ENCODE measurements around the gene ARSD. TPM values are rescaled to one million over a fixed set of nuclear protein-coding genes. Genes with fewer than 3 reads are reported as not detected.

The ARSD gene
- total and polyA plus RNA-seq, 2 of the 8 experiments (the other 6 are each of a cell fraction or from before 2014, with no cell fraction given) = 1.8 to 3.2 TPM

DNA sequence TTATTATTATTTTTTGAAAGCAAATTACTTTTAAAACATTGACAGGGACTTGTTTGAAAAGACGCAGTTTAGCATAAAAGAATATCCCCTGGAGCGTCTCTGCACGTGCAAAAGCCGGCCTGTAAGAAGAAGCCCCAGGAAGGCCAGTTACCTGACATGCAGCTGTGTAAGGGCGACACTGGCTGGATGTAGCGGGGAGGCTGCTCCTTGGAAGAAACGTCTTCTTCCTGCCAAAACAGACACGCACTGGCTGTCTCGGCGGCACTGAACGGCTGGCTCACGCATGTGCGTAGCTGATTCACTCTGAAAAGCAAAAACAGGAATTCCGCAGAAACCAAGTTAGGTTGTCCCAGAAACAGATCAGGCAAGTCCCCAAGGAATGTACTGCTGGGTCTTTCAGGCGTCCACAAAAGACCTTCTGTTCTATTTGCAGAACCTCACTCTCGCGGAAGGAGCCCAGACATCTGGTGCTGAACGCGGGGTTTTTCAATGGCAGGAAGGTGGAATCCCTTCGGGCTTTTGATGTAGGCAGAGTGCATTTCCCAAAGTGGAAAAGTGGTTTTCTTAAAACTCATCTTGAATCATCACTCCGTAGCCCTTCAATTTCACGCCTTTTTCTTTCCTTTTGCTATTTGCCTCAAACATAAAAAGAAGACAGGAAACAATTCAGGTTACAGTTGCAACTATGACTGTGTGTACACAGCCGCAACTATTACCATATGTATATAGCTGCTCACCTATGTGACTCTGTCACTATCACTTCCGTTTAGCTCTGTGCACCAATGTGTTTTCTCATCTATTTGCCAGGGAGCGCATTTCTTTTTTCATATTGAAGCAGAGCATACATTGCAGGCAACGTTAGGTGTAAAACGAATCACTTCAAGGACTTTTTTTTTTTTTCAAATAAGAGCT is 39.1 kb upstream of the ARSD start:
- H3K23ac ChIP-seq (ENCODE audit: insufficient read length) = no peak overlapping the region
- H2BK20ac ChIP-seq (ENCODE audit: low read length) = no peak overlapping the region
- H4K91ac ChIP-seq (replicated peaks; ENCODE audit: insufficient read length, low read length) = no peak overlapping the region
- FAIRE-seq (no peak), DNase-seq (ENCODE audit: low read depth in 1 of 2, low spot score in 2 of 2) (no peak)
- H3K79me2 ChIP-seq (ENCODE audit: control insufficient read depth in 1 of 2, insufficient read depth in 2 of 2, low read length in 2 of 2) = no peaks in the 10 kb centered on the region
- H3K9me3 ChIP-seq (ENCODE audit: insufficient read depth in 2 of 2, low read depth in 1 of 2, low read length in 1 of 2) = peaks cover 0 to 3% of the 10 kb centered on the region in 2 experiments; a peak in 1 of 4 replicates
- no peak overlapping the region for H2BK5ac ChIP-seq (ENCODE audit: low read depth, low read length)
- no peaks in the 10 kb centered on the region for H3K27me3 ChIP-seq (replicated peaks in 1 of 4; ENCODE audit: control insufficient read depth in 3 of 4, extremely low read depth in 1 of 4, insufficient read depth in 3 of 4, low read length in 3 of 4)
- H2BK12ac ChIP-seq (ENCODE audit: low read depth, low read length) = no peak overlapping the region
- H2BK120ac ChIP-seq (replicated peaks; ENCODE audit: low read depth, low read length) = no peak overlapping the region
- no peak overlapping the region for H4K8ac ChIP-seq (ENCODE audit: extremely low read depth, insufficient read depth, low read length)
- TF ChIP-seq SIX5 (IDR thresholded peaks at IDR 0.05; ENCODE audit: low read depth, low read length) (no peak), KDM5A (IDR thresholded peaks at IDR 0.05; ENCODE audit: low read length) (no peak), CBX5 (IDR thresholded peaks at IDR 0.05; ENCODE audit: low read depth, low read length) (no peak), POU5F1 (IDR thresholded peaks at IDR 0.05; ENCODE audit: low read depth, low read length) (no peak), POLR2AphosphoS5 (IDR thresholded peaks at IDR 0.05; ENCODE audit: low read depth, low read length) (no peak), EP300 (IDR thresholded peaks at IDR 0.05; ENCODE audit: borderline replicate concordance in 1 of 2, low read depth in 2 of 2, low read length in 2 of 2) (no peak)
- no peaks in the 10 kb centered on the region for H3K79me1 ChIP-seq (ENCODE audit: low read depth, low read length)
- no peak overlapping the region for H3K56ac ChIP-seq (replicated peaks; ENCODE audit: insufficient read length, low read depth, low read length)
- H3K36me3 ChIP-seq (ENCODE audit: control insufficient read depth in 2 of 4, insufficient read depth in 4 of 4, low read length in 3 of 4) = no peaks in the 10 kb centered on the region
- no peaks in the 10 kb centered on the region for H4K20me1 ChIP-seq (replicated peaks in 1 of 2; ENCODE audit: control insufficient read depth in 1 of 2, insufficient read depth in 2 of 2, low read length in 2 of 2)
- no peak overlapping the region for H2BK15ac ChIP-seq (ENCODE audit: low read length)
- no peak overlapping the region for H3K4ac ChIP-seq (replicated peaks; ENCODE audit: insufficient read length, low read depth, low read length)
- 83% methylated on average over 26 of the region's 27 CpGs; no CpG with 5 or more reads in 1 of the 2 experiments for WGBS, 2 experiments (ENCODE audit: extremely low coverage in 1 of 2, insufficient coverage in 1 of 2, insufficient read length in 1 of 2, insufficient replicate concordance in 2 of 2, low coverage in 1 of 2, low lambda C conversion rate in 2 of 2, missing lambda C conversion rate in 1 of 2)
- CTCF ChIA-PET (ENCODE audit: partially characterized antibody) = no interaction called here
- no peaks in the 10 kb centered on the region for H3K23me2 ChIP-seq (ENCODE audit: low read depth, low read length)
- H2AK5ac ChIP-seq (ENCODE audit: low read depth, low read length) = no peak overlapping the region
- H3K27ac ChIP-seq (ENCODE audit: low read depth, low read length) = no peak overlapping the region
- POLR2A ChIA-PET (ENCODE audit: partially characterized antibody) = no interaction called here
- peak overlapping the region; percentile 53; the same call in 1 of the 2 replicates for H2AFZ ChIP-seq (ENCODE audit: low read length)
- H3K18ac ChIP-seq (ENCODE audit: extremely low read depth, low read length) = no peak overlapping the region
- H3K4me1 ChIP-seq (replicated peaks in 1 of 4; ENCODE audit: control insufficient read depth in 3 of 4, insufficient read depth in 4 of 4, low read length in 3 of 4) = peaks cover 0 to 4% (median 0%) of the 10 kb centered on the region in 4 experiments; a peak in 4 of 7 replicates
- no peak overlapping the region for H3K9ac ChIP-seq (replicated peaks in 1 of 4; ENCODE audit: extremely low read depth in 1 of 4, low read depth in 3 of 4, low read length in 3 of 4)
- no peak overlapping the region for H3K4me2 ChIP-seq (ENCODE audit: insufficient read depth in 1 of 2, low read depth in 2 of 2, low read length in 2 of 2)
- H4K5ac ChIP-seq (ENCODE audit: insufficient read length, low read depth, low read length) = no peak overlapping the region
- no peak overlapping the region for H3K14ac ChIP-seq (ENCODE audit: insufficient read length)
- no peak overlapping the region for H3K4me3 ChIP-seq (ENCODE audit: extremely low read depth in 1 of 4, insufficient read depth in 2 of 4, low read depth in 3 of 4, low read length in 4 of 4)
